GM21526 (cell line): ENCODE results near the gene TMEM259.

Experiments
- ATAC-seq: cut with Tn5 transposase; IDR thresholded peaks from one replicate; pipeline ENCODE4 v1.9.1; 2021; ENCODE audit warnings: moderate library complexity; ENCODE audit not compliant: unreplicated experiment, low FRiP score

TMEM259 gene

GRCh38 chr19:1055886-1056620, 35.1 kb upstream of the TMEM259 start:
- ATAC-seq, result no peak

- no peak for ATAC-seq
Observed at GRCh38 chr19:1055028-1055425, 34.1 kb upstream of the TMEM259 start.

GRCh38 chr19:1054102-1055027, 33.4 kb upstream of the TMEM259 start:
- ATAC-seq, result no peak

GRCh38 chr19:1053176-1054101, 32.5 kb upstream of the TMEM259 start:
- no peak for ATAC-seq

GRCh38 chr19:1052349-1052975, 31.5 kb upstream of the TMEM259 start:
- ATAC-seq, result no peak

GRCh38 chr19:1051791-1052190, 30.9 kb upstream of the TMEM259 start:
- ATAC-seq, result no peak

GRCh38 chr19:1050989-1051788, 30.3 kb upstream of the TMEM259 start:
- ATAC-seq, result no peak

- ATAC-seq, result no peak
Observed at GRCh38 chr19:1049800-1050199, 28.9 kb upstream of the TMEM259 start.

- ATAC-seq, result no peak
Observed at GRCh38 chr19:1049106-1049505, 28.2 kb upstream of the TMEM259 start.

GRCh38 chr19:1047696-1048147, 26.8 kb upstream of the TMEM259 start:
- no peak for ATAC-seq

- no peak for ATAC-seq
Observed at GRCh38 chr19:1046836-1047695, 26.1 kb upstream of the TMEM259 start.

- no peak for ATAC-seq
Observed at GRCh38 chr19:1046117-1046626, 25.2 kb upstream of the TMEM259 start.

- ATAC-seq, result no peak
Observed at GRCh38 chr19:1045247-1045603, 24.3 kb upstream of the TMEM259 start.

GRCh38 chr19:1042689-1043511, 22.0 kb upstream of the TMEM259 start:
- no peak for ATAC-seq

- ATAC-seq, result no peak
Observed at GRCh38 chr19:1041835-1042685, 21.1 kb upstream of the TMEM259 start.

GRCh38 chr19:1041272-1041834, 20.4 kb upstream of the TMEM259 start:
- no peak for ATAC-seq
